ENCODE data around the gene SEMA3A.
"Not testable (repeated sequence)": the region's sequence is repeated elsewhere in the genome, so short reads cannot be mapped to it uniquely, and the experiment has no call there.

The SEMA3A gene

GRCh38 chr7:84058311-84059076 is 136.1 kb downstream of the SEMA3A start:
- no peak for DNase-seq

DNA sequence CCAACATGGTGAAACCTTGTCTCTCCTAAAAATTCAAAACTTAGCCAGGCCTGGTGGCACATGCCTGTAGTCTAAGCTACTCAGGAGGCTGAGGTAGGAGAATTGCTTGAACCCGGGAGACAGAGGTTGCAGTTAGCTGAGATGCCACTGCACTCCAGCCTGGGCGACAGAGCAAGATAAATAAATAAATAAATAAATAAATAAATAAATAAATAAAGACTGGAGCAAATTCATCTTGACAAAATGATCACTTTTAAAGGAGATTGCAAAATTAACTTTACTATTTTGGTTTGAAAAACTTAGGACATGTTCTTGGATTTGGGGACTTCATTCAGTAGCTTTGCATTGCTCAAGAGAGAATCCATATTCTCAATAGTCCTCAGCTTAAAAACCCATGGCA is 137.0 kb downstream of the SEMA3A start:
- DNase-seq, result no peak

DNA sequence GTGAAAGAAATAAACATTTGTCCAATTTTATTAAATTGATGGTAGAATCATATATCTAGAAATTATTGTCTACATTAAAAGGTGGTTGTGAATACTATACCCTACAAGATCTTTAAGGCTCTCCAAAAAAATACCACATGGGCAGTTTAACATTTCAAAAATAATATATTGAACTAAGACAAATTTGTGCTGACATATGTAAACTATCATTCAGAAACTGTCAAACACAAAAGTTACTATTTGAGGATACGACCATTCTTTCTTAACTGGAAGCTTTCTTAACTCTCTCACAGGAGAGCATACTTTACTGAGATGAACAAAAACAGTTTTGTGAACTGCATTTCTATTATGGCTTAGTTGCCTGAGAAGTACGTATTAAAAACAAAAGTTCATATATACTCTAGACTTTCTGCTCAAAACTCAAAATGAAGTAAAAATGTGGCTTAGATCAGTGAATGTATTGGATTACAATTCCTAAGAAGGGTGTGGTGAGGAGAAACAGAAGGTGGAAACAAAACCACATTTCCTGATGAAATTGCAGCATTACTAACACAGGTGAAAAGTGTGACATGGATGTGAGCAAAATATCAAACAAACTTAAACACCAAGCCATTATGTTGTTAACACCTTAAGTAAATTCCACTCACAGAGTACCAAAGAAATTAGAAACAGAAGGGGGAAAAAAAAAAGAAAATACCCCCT is 138.5 kb downstream of the SEMA3A start:
- no peak for DNase-seq

DNA sequence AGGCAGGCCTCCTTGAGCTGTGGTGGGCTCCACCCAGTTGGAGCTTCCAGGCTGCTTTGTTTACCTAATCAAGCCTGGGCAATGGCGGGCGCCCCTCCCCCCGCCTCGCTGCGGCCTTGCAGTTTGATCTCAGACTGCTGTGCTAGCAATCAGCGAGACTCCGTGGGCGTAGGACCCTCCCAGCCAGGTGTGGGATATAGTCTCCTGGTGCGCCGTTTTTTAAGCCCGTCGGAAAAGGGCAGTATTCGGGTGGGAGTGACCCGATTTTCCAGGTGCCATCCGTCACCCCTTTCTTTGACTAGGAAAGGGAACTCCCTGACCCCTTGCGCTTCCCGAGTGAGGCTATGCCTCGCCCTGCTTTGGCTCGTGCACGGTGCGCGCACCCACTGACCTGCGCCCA is 139.4 kb downstream of the SEMA3A start:
- not testable (repeated sequence) for DNase-seq

DNA sequence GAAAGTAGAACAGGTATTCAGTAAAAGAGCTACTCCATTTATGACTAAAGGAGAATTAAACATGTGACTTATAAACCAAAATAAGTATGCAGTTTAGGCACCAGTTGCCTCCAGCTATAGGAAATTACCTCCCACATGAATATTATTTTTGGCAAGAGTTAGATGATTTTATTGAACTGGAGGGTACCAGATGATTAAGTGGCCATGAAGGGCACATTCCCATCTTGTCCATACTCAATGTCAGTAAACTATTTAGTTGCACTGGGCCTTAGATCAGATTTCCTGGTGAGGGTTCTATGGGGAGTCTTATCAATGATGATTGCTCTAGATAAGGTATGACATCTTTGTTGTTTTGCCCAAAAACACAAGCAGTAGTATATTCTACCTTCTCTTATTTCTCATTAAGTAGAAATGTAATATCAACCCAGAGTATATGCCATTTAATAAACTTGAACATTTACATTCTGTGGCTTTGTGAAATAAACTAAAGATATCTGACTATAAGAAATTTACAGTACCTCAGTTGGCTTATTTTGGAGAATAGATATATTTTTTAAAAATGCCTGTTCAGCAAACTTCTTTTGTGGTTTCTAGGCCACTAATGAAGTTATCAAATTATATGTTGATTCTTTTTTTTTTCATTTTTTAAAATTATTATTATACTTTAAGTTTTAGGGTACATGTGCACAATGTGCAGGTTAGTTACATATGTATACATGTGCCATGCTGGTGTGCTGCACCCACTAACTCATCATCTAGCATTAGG is 145.3 kb downstream of the SEMA3A start:
- no peak for DNase-seq

GRCh38 chr7:84047085-84047484 is 147.5 kb downstream of the SEMA3A start:
- no peak for DNase-seq

DNA sequence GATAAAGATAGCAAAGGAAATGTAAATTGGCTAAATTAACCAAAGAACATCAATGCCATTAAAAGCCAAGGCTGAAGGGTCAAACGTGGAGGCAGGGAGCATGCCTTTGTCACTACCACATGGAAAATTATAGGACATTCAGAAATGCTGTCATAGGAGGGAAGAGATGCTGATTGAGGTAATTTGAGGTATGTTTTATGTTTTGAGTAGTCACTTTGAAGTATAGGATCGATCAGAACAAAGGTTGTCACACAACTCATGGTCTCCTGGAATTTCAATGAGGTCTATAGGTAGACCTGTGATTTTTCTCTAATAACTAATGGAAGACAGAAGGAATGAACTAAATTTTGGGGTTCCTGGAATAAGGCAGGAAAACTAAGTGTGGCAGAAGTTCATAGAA is 149.8 kb downstream of the SEMA3A start:
- no peak for DNase-seq

DNA sequence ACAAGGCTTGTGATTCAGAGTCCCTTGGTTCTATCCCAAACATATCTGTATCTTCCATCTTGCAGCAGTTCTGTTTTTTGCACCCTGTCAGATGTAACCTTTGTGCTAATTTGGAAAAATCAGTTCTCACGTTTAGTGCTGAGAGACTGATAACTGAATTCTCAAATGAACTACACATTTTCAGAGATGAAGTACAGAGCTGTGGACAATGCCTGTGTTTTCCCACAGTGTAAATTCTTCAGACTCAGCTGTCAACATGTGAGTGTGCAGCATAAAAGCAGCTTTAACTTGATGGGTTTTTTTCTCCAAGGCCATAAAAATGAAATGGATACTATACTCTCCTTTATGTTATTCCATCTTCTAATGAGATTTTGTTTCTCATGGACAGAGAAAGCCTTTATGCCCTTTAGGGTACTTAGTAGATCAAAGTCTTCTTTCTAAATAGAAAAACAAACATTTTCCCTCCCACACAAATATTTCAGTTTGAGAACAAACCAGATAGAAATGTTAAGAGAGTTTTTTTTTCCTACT is 150.9 kb downstream of the SEMA3A start:
- no peak for DNase-seq

- DNase-seq, result no peak
Measured at GRCh38 chr7:84042110-84042539, 152.5 kb downstream of the SEMA3A start.

- DNase-seq, result no peak
Measured at GRCh38 chr7:84041649-84042048, 152.9 kb downstream of the SEMA3A start.

GRCh38 chr7:84040355-84040754 is 154.2 kb downstream of the SEMA3A start:
- DNase-seq, result no peak

DNA sequence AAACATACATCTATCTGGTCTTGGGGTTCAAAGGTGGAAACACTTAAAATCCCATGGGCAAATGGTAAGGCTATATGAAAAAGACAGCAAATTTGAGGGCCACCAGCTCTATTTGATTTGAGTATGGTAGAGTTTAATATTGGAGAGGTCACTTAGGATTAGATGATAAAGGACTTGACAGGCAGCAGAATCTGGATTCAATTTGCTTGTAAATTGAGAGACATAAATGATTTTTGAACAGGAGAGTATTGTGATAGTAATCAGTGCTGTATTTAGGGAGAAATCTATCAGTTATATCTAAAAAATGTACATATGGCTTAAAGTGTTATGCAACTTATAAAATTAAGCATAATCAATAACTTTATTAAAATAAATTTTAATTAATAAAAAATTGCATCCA is 155.2 kb downstream of the SEMA3A start:
- no peak for DNase-seq

- DNase-seq, result no peak
Measured at GRCh38 chr7:84027678-84028077, 166.9 kb downstream of the SEMA3A start.

- peak; percentile 76 for DNase-seq
Measured at GRCh38 chr7:84025332-84025927, 169.2 kb downstream of the SEMA3A start.

- no peak for DNase-seq
Measured at GRCh38 chr7:84022684-84023308, 171.8 kb downstream of the SEMA3A start.

GRCh38 chr7:84022009-84022408 is 172.6 kb downstream of the SEMA3A start:
- DNase-seq, result no peak

DNA sequence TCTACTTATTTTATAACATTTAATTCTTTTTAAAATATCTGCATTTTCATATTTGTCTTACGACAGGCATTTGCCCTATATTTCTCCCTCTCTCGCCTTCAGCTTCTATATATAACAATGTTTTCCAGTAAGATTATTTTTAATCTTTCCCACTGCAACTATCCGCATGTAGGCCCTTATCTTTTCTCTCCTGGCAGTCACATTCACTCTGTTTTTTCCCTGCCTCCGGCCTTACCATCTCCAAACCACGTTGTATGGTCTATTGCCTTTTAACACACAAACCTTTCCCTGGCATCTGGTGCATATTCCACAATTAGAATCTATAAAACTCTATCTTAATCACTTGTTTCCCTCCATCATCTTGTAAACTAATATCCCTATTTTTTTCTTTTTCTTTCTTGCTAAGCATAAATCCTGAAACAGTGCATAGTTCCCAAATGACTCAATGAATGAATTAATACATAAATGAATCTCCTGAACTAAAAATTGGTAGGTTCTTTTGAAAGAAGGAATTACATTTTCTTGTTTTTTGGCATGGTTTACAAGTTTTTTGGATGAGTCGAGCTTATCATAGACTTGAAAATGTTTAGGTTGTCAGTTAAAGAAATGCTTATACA is 173.2 kb downstream of the SEMA3A start:
- DNase-seq, result no peak

DNA sequence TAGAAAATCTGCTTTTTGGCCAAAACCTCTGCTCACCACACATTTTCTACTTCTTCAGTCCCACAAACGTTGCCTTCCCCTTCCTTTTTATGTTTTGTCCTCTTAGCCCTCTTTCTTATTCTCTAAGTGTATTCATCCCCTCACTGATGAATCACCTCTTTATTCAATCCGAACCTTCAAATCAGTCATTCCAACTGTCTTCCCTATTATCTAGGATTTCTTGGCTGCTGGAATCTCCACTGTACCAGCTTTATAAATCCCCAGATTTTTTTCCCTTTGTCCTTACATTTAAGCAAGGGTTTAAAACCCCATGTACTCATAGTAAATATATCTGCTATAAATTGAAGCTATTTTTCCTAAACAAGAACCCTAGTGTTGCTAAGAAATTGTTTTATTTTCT is 176.9 kb downstream of the SEMA3A start:
- DNase-seq, result no peak

DNA sequence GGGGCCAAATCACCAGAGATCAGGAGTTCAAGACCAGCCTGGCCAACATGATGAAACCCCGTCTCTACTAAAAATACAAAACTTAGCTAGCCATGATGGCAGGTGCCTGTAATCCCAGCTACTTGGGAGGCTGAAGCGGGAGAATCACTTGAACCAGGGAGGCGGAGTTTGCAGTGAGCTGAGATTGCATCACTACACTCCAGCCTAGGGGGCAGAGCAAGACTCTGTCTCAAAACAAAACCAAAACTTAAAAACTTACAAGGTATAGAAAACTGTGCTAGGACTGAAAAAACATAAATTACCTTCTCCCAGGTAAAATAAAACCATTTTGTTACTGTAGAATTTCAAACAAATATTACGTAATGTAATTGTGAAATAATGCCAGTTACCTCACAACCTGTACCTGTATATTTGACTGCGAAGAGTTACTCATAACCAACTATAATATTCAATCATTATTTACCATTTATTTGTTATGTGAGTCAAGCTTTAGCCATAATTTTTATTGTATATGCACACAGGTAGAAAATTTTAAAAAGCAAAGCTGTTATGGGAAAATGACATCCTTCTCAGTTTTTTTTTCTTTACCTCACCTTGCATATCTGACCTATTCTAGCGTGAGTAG is 180.9 kb downstream of the SEMA3A start:
- DNase-seq, result no peak

GRCh38 chr7:84009782-84010181 is 184.8 kb downstream of the SEMA3A start:
- DNase-seq, result no peak

DNA sequence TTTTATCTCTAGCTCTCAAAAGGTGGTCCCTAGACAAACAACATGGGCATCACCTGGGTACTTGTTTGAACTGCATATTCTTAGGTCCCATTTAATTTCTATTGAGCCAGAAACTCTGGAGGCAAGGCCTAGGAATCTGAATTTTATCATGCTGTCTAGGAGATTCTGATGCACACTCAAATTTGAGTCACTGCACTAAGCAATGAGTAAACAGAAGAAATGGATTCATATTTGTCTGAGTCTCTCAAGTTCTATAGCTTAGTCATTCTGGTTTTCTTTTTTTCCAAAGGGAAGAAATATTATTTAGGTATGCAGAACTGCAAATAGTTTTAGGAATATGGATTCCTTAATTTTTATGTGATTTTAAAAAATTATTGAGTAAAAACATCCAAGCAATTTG is 185.5 kb downstream of the SEMA3A start:
- DNase-seq, result no peak

GRCh38 chr7:84003191-84003590 is 191.4 kb downstream of the SEMA3A start:
- DNase-seq, result no peak
